HG03045 (cell line): ENCODE results near the gene NRXN2.
"Not testable (repeated sequence)": the region's sequence is repeated elsewhere in the genome, so short reads cannot be mapped to it uniquely, and the experiment has no call there.

Experiments used
- ATAC-seq: cut with Tn5 transposase; IDR thresholded peaks from one replicate; pipeline ENCODE4 v1.9.1; 2021; ENCODE audit warnings: mild to moderate bottlenecking, moderate library complexity; ENCODE audit not compliant: unreplicated experiment

Gene NRXN2

GRCh38 chr11:64677441-64678023, 45.5 kb downstream of the NRXN2 start:
- ATAC-seq = no peak

- no peak for ATAC-seq
Observed at GRCh38 chr11:64676261-64676615, 46.8 kb downstream of the NRXN2 start.

DNA sequence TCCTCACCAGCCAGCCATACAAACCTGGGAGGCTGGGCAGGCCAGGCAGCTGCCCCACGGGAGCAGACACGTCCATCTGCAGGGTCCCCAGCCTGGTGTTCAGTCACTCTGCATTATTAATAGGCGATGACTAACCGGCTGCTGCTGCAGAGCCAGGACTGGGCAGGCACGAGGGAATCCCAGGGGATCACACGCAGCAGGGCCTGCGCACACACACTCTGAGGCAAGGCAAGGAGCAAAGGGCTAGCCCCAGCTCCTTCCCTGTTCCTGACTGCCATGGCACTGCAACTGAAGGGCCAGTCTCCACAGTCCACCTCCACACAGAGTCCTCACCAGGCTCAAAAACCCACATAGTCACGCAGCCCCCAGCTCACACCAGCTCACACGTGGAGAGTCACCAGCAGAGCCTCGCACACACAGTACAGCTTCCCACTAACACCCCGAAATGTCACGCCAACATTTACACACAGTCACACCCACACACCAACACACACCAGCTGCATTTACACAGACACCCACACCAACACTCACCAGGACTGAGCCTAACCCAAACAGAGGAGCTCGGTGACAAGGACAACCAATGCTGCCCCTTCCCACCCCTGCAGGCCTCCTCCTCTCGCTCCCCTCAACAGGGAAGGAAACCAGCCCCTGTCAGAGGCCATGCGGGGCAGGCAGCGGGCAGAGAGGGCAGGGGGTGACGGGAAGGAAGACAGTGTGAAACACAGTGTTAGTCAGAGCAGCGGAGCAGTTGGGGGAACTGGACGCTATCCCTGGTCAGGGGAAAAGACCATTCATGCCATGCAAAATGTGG, 47.3 kb downstream of the NRXN2 start:
- ATAC-seq = no peak

DNA sequence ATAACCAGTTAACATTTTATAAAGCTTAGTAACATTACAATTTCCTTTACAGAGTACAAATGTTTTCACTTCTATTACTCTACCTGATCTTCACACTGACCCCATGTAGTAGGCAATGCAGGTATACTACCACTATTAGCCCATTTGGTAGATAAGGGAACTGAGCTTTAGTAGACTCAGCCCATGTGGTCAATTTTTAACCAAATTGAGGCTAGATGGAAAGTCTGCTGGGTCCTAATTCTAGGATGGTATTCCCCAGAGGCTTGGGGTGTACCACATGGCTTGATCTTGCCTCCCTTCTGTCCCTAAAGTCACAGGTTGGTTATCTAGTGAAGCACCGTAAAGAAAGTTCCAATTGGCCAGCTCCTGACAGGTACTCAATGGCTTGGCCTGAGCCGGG, 48.2 kb downstream of the NRXN2 start:
- no peak for ATAC-seq

DNA sequence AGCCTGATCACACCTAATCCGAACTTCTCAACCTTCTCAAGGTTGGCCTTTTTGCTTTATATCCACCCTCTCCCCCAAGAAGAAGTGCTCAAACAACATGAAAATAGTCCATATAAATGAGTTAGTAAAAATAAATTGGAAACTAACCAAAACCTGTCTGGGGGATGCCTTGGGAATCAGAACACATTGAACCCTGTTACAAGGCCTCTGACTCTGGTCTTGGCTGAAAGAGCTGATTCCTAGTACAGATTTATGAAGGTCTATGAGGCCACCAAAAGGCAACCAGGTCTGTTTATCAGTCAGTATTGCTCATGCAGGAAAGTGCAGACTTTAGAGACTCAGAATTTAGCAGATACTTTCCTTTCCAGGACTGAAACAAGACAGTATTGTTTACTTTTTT, 49.7 kb downstream of the NRXN2 start:
- no peak for ATAC-seq

- no peak for ATAC-seq
Observed at GRCh38 chr11:64672875-64673274, 50.1 kb downstream of the NRXN2 start.

- ATAC-seq = no peak
Observed at GRCh38 chr11:64670975-64671374, 52.0 kb downstream of the NRXN2 start.

- ATAC-seq = no peak
Observed at GRCh38 chr11:64667154-64667745, 55.7 kb downstream of the NRXN2 start.

- no peak for ATAC-seq
Observed at GRCh38 chr11:64665411-64665821, 57.6 kb downstream of the NRXN2 start.

GRCh38 chr11:64664236-64664870, 58.6 kb downstream of the NRXN2 start:
- not testable (repeated sequence) for ATAC-seq

GRCh38 chr11:64663656-64664055, 59.3 kb downstream of the NRXN2 start:
- no peak for ATAC-seq

DNA sequence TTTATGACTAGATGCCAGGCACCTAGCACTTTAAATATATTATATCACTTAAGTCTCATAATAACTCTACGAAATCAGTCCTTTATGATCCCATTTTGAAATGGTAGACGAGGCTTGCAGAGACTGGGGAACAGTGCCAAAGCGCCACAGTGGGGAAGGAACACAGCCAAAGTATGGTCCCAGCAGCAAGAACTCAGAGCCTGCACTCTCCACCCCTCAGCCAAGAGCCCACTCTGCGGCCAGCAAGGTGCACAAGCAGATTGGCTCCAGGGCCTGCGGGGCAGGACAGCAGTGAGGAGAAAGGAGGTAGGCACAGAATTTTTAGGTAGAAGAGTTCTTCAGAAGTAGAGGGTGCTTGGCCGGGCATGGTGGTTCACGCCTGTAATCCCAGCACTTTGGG, 61.4 kb downstream of the NRXN2 start:
- no peak for ATAC-seq

- no peak for ATAC-seq
Observed at GRCh38 chr11:64661146-64661545, 61.9 kb downstream of the NRXN2 start.

GRCh38 chr11:64660706-64661105, 62.3 kb downstream of the NRXN2 start:
- ATAC-seq = no peak

GRCh38 chr11:64660205-64660604, 62.8 kb downstream of the NRXN2 start:
- ATAC-seq = no peak

- no peak for ATAC-seq
Observed at GRCh38 chr11:64659417-64660144, 63.4 kb downstream of the NRXN2 start.

GRCh38 chr11:64658265-64658664, 64.7 kb downstream of the NRXN2 start:
- no peak for ATAC-seq

GRCh38 chr11:64656862-64657261, 66.1 kb downstream of the NRXN2 start:
- ATAC-seq = no peak

- no peak for ATAC-seq
Observed at GRCh38 chr11:64655941-64656601, 66.9 kb downstream of the NRXN2 start.

GRCh38 chr11:64654958-64655541, 67.9 kb downstream of the NRXN2 start:
- ATAC-seq = no peak
